Activated CD4-positive, alpha-beta memory T cell treated with anti-CD3 and anti-CD28 coated beads for 36 hours (primary cell): ENCODE results near the gene NUCKS1. TPM values are rescaled to one million over a fixed set of nuclear protein-coding genes. Genes with fewer than 3 reads are reported as not detected.
"Not testable (repeated sequence)": the region's sequence is repeated elsewhere in the genome, so short reads cannot be mapped to it uniquely, and the experiment has no call there.

Source experiments
- CTCF ChIA-PET: fragments of 350-600 bp; sonication (Branson Sonifier 250); formaldehyde crosslinking; loops from one replicate; lab custom pipeline; 2021; ENCODE audit warnings: antibody characterized with exemption, inconsistent platforms; lab: Charles Lee
- POLR2A ChIA-PET: fragments of 350-600 bp; sonication (Branson Sonifier 250); formaldehyde crosslinking; loops from one replicate; lab custom pipeline; 2021; ENCODE audit warnings: antibody characterized with exemption; lab: Charles Lee
- DNase-seq: peaks from one replicate; pipeline ENCODE4 v3.0.0-alpha.2; 2020
- H3K27ac Mint-ChIP-seq: one replicate; pipeline ENCODE4 v1.8.0; 2021; ENCODE audit warnings: mixed read lengths
- H3K27me3 Mint-ChIP-seq: one replicate; pipeline ENCODE4 v1.8.0; 2021; ENCODE audit warnings: mixed read lengths
- H3K36me3 Mint-ChIP-seq: one replicate; pipeline ENCODE4 v1.8.0; 2021; ENCODE audit warnings: mixed read lengths
- H3K4me1 Mint-ChIP-seq: one replicate; pipeline ENCODE4 v1.8.0; 2021; ENCODE audit warnings: low read depth, mixed read lengths
- H3K4me3 Mint-ChIP-seq: one replicate; pipeline ENCODE4 v1.8.0; 2021; ENCODE audit warnings: mild to moderate bottlenecking, mixed read lengths
- H3K9me3 Mint-ChIP-seq: one replicate; pipeline ENCODE4 v1.8.0; 2021; ENCODE audit warnings: mixed read lengths
- intact Hi-C: fragments of 100-400 bp; cut with micrococcal nuclease; formaldehyde crosslinking; loops from one replicate; pipeline ENCODE4 v1.15.1; 2023
- total RNA-seq, 2 experiments: library from RNA; stranded (reverse); gene quantifications; one replicate each; pipeline ENCODE4 v1.2.3, GENCODE V29; 2021

The NUCKS1 gene
- total RNA-seq, 2 experiments from 2014 or later, result 149 to 202 TPM

DNA sequence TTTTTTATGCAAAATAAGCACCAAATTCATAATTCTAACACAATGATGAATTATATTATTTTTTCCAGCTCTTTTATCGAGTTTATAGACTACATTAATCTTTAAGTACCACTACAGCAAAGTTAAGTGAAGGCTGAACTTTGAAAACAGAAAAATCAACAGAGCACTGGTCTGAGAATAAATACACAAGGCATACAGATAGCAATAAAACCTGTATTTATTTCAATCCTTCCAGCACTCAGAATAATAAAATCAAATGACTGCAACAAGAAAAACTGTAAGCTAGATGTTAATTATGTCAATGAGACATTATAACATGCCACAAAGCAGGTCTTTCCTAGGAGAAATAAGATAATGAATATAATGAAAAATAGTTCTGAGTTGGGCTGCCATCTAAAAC lies 24.5 kb downstream of the NUCKS1 start:
- Mint-ChIP-seq H3K36me3 (peaks cover 45% of the 10 kb centered on the region), H3K4me1 (peaks cover 20% of the 10 kb centered on the region), H3K27ac (no peak overlapping the region), H3K9me3 (no peaks in the 10 kb centered on the region), H3K27me3 (no peaks in the 10 kb centered on the region), H3K4me3 (no peak overlapping the region)
- ChIA-PET CTCF (interaction anchor here (1.6 to 7.4 kb wide), 3 partner anchors 15 to 201 kb away, joined by 3 to 52 read pairs (median 12); no protein-coding TSS in a partner anchor), POLR2A (no interaction called here)
- no peak for DNase-seq
- intact Hi-C loops, result no loop called here

DNA sequence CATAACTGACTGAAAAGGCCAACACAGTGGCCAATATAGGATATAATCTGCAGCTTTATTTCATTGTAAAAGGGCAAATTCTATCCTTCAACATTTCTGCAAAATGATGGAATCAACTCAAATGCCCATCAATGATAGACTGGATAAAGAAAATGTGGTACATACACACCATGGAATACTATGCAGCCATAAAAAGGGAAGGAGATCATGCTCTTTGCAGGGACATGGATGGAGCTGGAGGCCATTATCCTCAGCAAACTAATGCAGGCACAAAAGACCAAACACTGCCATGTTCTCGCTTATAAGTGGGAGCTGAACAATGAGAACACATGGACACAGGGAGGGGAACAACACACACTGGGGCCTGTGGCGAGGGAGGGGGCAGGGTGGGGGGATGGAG lies 29.2 kb downstream of the NUCKS1 start:
- intact Hi-C loops, H3K9me3 Mint-ChIP-seq, DNase-seq, H3K27ac Mint-ChIP-seq, H3K4me3 Mint-ChIP-seq, H3K27me3 Mint-ChIP-seq: not testable (repeated sequence)
- ChIA-PET CTCF (interaction anchor here (0.6 to 7.4 kb wide), 4 partner anchors 10 to 401 kb away, joined by 3 to 52 read pairs (median 6); no protein-coding TSS in a partner anchor), POLR2A (interaction anchor here (0.9 to 1.6 kb wide), 3 partner anchors 10 to 27 kb away, joined by 3 read pairs; no protein-coding TSS in a partner anchor)
- Mint-ChIP-seq H3K36me3 (peaks cover 57% of the 10 kb centered on the region), H3K4me1 (peaks cover 30% of the 10 kb centered on the region)

- ChIA-PET POLR2A (interaction anchor here (1.4 to 1.6 kb wide), 2 partner anchors 9 to 28 kb away, joined by 3 read pairs; no protein-coding TSS in a partner anchor), CTCF (interaction anchor here (0.7 to 7.4 kb wide), 2 partner anchors 9 to 62 kb away, joined by 5 to 52 read pairs; no protein-coding TSS in a partner anchor)
- no peak for DNase-seq
- Mint-ChIP-seq H3K4me1 (peaks cover 30% of the 10 kb centered on the region), H3K36me3 (peaks cover 57% of the 10 kb centered on the region), H3K4me3 (no peak overlapping the region), H3K9me3 (no peaks in the 10 kb centered on the region), H3K27ac (peak overlapping the region; percentile 86), H3K27me3 (no peaks in the 10 kb centered on the region)
- intact Hi-C loops, result loop anchor here (2.0 kb wide), 2 partner anchors 29 to 55 kb away; partner anchors contain the start of gene RAB29
Measured at GRCh38 chr1:205719762-205720161, 30.2 kb downstream of the NUCKS1 start.

- intact Hi-C loops, result loop anchor here (2.0 kb wide), 2 partner anchors 30 to 56 kb away; partner anchors contain the start of gene RAB29
- Mint-ChIP-seq H3K36me3 (peaks cover 55% of the 10 kb centered on the region), H3K9me3 (no peaks in the 10 kb centered on the region), H3K4me1 (peaks cover 30% of the 10 kb centered on the region), H3K27me3 (no peaks in the 10 kb centered on the region), H3K4me3 (no peak overlapping the region), H3K27ac (peak overlapping the region; percentile 61)
- DNase-seq, result no peak
- POLR2A ChIA-PET, result interaction anchor here (1.6 kb wide), 1 partner anchor 8 kb away, joined by 3 read pairs; no protein-coding TSS in a partner anchor
- CTCF ChIA-PET, result interaction anchor here (0.8 kb wide), 1 partner anchor 59 kb away, joined by 3 read pairs; no protein-coding TSS in a partner anchor
Measured at GRCh38 chr1:205719015-205719414, 31.0 kb downstream of the NUCKS1 start.

DNA sequence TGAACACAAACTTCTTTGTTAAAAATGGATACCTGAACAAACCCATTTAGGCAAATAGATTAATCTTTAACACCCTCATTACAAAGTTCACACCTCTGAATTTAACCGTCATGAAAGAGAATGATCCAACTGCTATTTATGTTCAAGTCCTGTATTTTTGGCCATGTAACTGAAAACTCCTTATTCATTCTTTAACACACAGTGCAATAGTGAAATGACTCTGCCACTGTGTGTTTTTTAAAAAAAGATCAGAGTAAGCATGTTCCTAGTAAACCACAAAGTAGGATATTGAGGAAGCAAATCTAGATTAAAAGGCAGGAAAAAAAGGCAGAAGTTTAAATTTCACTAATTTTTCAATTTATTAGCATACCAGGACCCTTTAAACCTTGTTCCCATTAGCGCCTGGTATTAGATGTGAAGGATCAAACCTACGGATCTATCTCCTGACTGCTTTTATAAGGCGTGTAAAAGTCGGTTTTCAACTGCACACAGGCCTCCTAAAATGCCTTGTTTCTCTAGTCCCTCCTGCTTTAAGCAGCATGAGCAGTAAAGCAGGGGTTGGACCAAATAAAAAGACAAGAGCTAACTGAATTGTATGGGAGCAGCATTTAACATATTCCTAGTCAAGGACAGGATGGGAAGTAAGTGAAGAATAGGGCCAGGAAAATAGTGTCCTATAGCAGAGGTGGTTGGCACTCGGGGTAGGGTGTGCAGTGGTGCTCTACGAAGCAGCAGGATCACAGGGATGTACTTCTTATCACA lies 33.4 kb downstream of the NUCKS1 start:
- H3K4me3 Mint-ChIP-seq, result no peak overlapping the region
- POLR2A ChIA-PET, result interaction anchor here (0.5 kb wide), 1 partner anchor 321 kb away, joined by 5 read pairs; no protein-coding TSS in a partner anchor
- H3K9me3 Mint-ChIP-seq, result no peaks in the 10 kb centered on the region
- H3K27ac Mint-ChIP-seq, result peak overlapping the region; percentile 7
- CTCF ChIA-PET, result no interaction called here
- intact Hi-C loops, result no loop called here
- no peaks in the 10 kb centered on the region for H3K27me3 Mint-ChIP-seq
- H3K4me1 Mint-ChIP-seq, result peaks cover 30% of the 10 kb centered on the region
- peaks cover 48% of the 10 kb centered on the region for H3K36me3 Mint-ChIP-seq
- no peak for DNase-seq

GRCh38 chr1:205715628-205716027 lies 34.4 kb downstream of the NUCKS1 start:
- no peak overlapping the region for H3K27ac Mint-ChIP-seq
- DNase-seq, result no peak

DNA sequence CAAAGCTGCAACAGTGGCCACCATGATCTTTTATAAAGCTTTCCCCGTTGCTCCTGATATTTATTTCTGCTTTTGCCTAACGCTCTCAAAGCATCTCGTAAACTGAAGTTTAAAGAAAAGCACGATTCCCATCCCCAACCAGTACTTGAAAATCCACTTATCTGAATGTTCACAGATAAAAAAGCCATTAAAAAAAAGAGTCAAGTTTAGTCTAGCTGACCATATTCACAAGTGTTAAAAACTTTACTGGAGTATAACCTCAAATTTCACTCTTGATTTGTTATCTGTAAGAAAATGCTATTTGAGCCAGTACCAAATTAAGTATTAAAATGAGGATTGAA lies 35.1 kb downstream of the NUCKS1 start:
- Mint-ChIP-seq H3K36me3 (peaks cover 38% of the 10 kb centered on the region), H3K27me3 (no peaks in the 10 kb centered on the region), H3K4me3 (no peak overlapping the region), H3K4me1 (peaks cover 26% of the 10 kb centered on the region), H3K9me3 (no peaks in the 10 kb centered on the region), H3K27ac (no peak overlapping the region)
- DNase-seq, result no peak
- intact Hi-C loops, result no loop called here
- ChIA-PET CTCF (interaction anchor here (0.7 to 11.7 kb wide), 5 partner anchors 19 to 262 kb away, joined by 3 to 317 read pairs (median 6); no protein-coding TSS in a partner anchor), POLR2A (no interaction called here)

More at GRCh38 chr1:205715628-205716027, 34.4 kb downstream of the NUCKS1 start:
- H3K9me3 Mint-ChIP-seq, result no peaks in the 10 kb centered on the region
- H3K4me3 Mint-ChIP-seq, result no peak overlapping the region
- H3K27me3 Mint-ChIP-seq, result no peaks in the 10 kb centered on the region
- intact Hi-C loops, result no loop called here
- H3K36me3 Mint-ChIP-seq, result peaks cover 43% of the 10 kb centered on the region
- H3K4me1 Mint-ChIP-seq, result peaks cover 33% of the 10 kb centered on the region
- ChIA-PET CTCF (interaction anchor here (2.2 to 11.7 kb wide), 2 partner anchors 56 to 124 kb away, joined by 6 to 317 read pairs; no protein-coding TSS in a partner anchor), POLR2A (no interaction called here)

- no peak for DNase-seq
- peaks cover 33% of the 10 kb centered on the region for H3K36me3 Mint-ChIP-seq
- H3K4me1 Mint-ChIP-seq, result peaks cover 20% of the 10 kb centered on the region
- no peaks in the 10 kb centered on the region for H3K9me3 Mint-ChIP-seq
- H3K4me3 Mint-ChIP-seq, result no peak overlapping the region
- no peak overlapping the region for H3K27ac Mint-ChIP-seq
- intact Hi-C loops, result no loop called here
- ChIA-PET POLR2A (interaction anchor here (1.0 kb wide), 1 partner anchor 31 kb away, joined by 4 read pairs; no protein-coding TSS in a partner anchor), CTCF (interaction anchor here (0.7 to 11.7 kb wide), 5 partner anchors 19 to 263 kb away, joined by 3 to 317 read pairs (median 6); no protein-coding TSS in a partner anchor)
- H3K27me3 Mint-ChIP-seq, result no peaks in the 10 kb centered on the region
Measured at GRCh38 chr1:205714190-205714905, 35.6 kb downstream of the NUCKS1 start.

- no peaks in the 10 kb centered on the region for H3K27me3 Mint-ChIP-seq
- H3K4me1 Mint-ChIP-seq, result peaks cover 9% of the 10 kb centered on the region
- peak overlapping the region; percentile 50 for H3K27ac Mint-ChIP-seq
- peaks cover 19% of the 10 kb centered on the region for H3K36me3 Mint-ChIP-seq
- POLR2A ChIA-PET, result interaction anchor here (0.7 to 1.2 kb wide), 4 partner anchors 9 to 63 kb away, joined by 3 to 4 read pairs (median 4); no protein-coding TSS in a partner anchor
- H3K9me3 Mint-ChIP-seq, result no peaks in the 10 kb centered on the region
- DNase-seq, result peak; percentile 57
- CTCF ChIA-PET, result interaction anchor here (0.6 to 11.7 kb wide), 39 partner anchors 10 to 758 kb away, joined by 3 to 317 read pairs (median 5); partner anchors contain the start of genes ELK4, NUCKS1, RAB29 and SLC45A3
- intact Hi-C loops, result loop anchor here (1.0 to 2.0 kb wide), 5 partner anchors 37 to 120 kb away; no protein-coding TSS in a partner anchor
- H3K4me3 Mint-ChIP-seq, result no peak overlapping the region
Measured at GRCh38 chr1:205711105-205712048, 38.6 kb downstream of the NUCKS1 start.

DNA sequence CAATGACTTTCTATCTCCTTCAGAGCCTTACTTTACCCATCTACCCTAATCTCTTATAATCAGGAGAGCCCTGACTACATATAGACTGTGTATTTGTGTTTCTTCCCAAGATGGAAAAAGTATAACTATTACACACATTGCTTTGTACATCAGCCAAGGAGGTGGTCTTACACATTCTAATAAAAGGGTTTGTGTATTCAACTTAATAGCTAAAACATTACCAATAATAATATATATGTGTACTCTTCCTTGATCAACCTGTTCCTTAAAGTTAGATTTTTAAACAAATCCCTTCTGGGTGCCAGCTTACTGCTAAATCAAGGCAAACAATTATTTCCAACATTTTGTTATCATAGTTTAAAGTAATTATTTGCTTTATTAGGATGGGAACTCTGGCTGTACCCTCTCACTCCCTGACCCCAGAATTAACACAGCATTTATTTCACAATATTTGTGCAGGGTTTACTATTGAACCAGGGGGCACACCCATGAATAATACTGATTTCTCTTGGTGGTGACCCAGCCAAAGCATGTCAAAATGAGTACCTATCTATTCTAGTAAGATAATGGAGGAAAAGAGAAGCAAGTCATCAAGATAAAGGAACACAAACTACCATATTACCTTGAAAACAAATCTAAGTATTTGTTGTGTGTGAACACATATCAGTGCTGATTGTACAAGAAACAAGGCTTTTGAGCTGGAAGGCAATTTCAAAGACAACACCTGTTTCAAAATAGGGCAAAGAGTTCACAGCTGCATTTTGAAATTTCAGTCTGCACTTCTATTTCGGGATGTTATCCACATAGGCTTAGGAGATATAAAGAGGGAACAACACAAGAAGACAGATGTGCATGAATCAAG lies 39.5 kb downstream of the NUCKS1 start:
- H3K4me1 Mint-ChIP-seq, result peaks cover 9% of the 10 kb centered on the region
- CTCF ChIA-PET, result interaction anchor here (0.6 to 11.7 kb wide), 19 partner anchors 9 to 759 kb away, joined by 3 to 317 read pairs (median 6); partner anchors contain the start of genes SLC41A1 and SLC45A3
- no peaks in the 10 kb centered on the region for H3K27me3 Mint-ChIP-seq
- no peaks in the 10 kb centered on the region for H3K9me3 Mint-ChIP-seq
- no peak for DNase-seq
- H3K36me3 Mint-ChIP-seq, result peaks cover 16% of the 10 kb centered on the region
- no peak overlapping the region for H3K4me3 Mint-ChIP-seq
- POLR2A ChIA-PET, result interaction anchor here (1.0 kb wide), 1 partner anchor 9 kb away, joined by 3 read pairs; no protein-coding TSS in a partner anchor
- intact Hi-C loops, result loop anchor here (1.0 to 2.0 kb wide), 5 partner anchors 38 to 119 kb away; no protein-coding TSS in a partner anchor
- no peak overlapping the region for H3K27ac Mint-ChIP-seq
